Measurements from ENCODE around the gene RAB11FIP4. TPM values are rescaled to one million over a fixed set of nuclear protein-coding genes. Genes with fewer than 3 reads are reported as not detected.

The RAB11FIP4 gene
- total and polyA plus RNA-seq, 9 of the 15 experiments (the other 6 are each of a cell fraction or from before 2014, with no cell fraction given): 0.62 to 16.6 (median 8.9) TPM

DNA sequence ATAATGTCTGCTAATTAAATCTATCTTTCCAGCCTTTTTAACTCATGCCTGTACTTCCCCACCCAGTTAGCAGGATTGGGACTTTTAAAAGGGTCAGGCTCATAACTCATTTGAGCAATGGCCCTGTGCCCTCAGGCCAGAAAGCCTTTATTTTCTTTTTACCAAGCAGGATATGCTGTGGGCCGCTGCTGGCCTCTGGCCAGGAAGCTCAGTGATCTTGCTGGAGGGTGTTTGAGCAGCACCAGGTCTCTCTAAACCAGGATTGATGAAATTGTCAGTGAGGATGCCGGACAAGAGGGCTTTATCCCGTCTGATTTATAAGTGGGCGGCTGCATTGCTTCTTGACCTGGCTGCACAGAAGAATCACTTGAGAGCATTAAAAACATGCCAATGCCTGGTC lies 187.8 kb downstream of the RAB11FIP4 start:
- in situ Hi-C loops (cut with MboI) (no loop called here), intact Hi-C loops (cut with micrococcal nuclease) (no loop called here)
- Histone ChIP-seq H3K27ac (ENCODE audit: extremely low read depth, low read depth, low read length) (no peak overlapping the region), H4K20me1 (replicated peaks; ENCODE audit: control insufficient read depth, insufficient read depth, low read length) (no peaks in the 10 kb centered on the region), H2AFZ (ENCODE audit: low read depth, low read length) (no peak overlapping the region), H3K79me2 (ENCODE audit: control insufficient read depth, insufficient read depth, low read length) (no peaks in the 10 kb centered on the region), H3K4me1 (replicated peaks in 1 of 2; ENCODE audit: control insufficient read depth in 2 of 2, insufficient read depth in 2 of 2, low read length in 2 of 2) (no peaks in the 10 kb centered on the region; a peak in 2 of 5 replicates), H3K27me3 (ENCODE audit: control insufficient read depth in 2 of 2, insufficient read depth in 2 of 2, low read length in 2 of 2) (peaks cover 23 to 67% of the 10 kb centered on the region in 2 experiments), H3K4me3 (no peak overlapping the region), H3K36me3 (ENCODE audit: control insufficient read depth, insufficient read depth, low read length) (no peaks in the 10 kb centered on the region), H3K9me1 (ENCODE audit: control insufficient read depth, insufficient read depth, low read length) (no peaks in the 10 kb centered on the region), H3K9ac (ENCODE audit: insufficient read depth in 1 of 2, low read depth in 2 of 2, low read length in 2 of 2) (no peak overlapping the region), H3K4me2 (ENCODE audit: insufficient read depth, low read length) (no peak overlapping the region), H3K9me3 (replicated peaks; ENCODE audit: control insufficient read depth, insufficient read depth, low read depth, low read length) (no peaks in the 10 kb centered on the region)
- DNase-seq (ENCODE audit: extremely low read depth in 1 of 4, low spot score in 3 of 4) (no peak), ATAC-seq (no peak), FAIRE-seq (no peak)
- ChIA-PET CTCF (ENCODE audit: low intra/inter-chr PET ratio) (no interaction called here), POLR2A (interaction anchor here (1.2 kb wide), 1 partner anchor 20 kb away, joined by 4 read pairs; no protein-coding TSS in a partner anchor)
- TF ChIP-seq CBX5 (IDR thresholded peaks at IDR 0.05; ENCODE audit: borderline replicate concordance, low read depth): no peak
- TF ChIP-seq, protein P1, sequence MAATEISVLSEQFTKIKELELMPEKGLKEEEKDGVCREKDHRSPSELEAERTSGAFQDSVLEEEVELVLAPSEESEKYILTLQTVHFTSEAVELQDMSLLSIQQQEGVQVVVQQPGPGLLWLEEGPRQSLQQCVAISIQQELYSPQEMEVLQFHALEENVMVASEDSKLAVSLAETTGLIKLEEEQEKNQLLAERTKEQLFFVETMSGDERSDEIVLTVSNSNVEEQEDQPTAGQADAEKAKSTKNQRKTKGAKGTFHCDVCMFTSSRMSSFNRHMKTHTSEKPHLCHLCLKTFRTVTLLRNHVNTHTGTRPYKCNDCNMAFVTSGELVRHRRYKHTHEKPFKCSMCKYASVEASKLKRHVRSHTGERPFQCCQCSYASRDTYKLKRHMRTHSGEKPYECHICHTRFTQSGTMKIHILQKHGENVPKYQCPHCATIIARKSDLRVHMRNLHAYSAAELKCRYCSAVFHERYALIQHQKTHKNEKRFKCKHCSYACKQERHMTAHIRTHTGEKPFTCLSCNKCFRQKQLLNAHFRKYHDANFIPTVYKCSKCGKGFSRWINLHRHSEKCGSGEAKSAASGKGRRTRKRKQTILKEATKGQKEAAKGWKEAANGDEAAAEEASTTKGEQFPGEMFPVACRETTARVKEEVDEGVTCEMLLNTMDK (IDR thresholded peaks at IDR 0.05; ENCODE audit: borderline replicate concordance, insufficient read depth, low read depth, low read length, poor library complexity, severe bottlenecking): no peak
- TF ChIP-seq, protein P2, sequence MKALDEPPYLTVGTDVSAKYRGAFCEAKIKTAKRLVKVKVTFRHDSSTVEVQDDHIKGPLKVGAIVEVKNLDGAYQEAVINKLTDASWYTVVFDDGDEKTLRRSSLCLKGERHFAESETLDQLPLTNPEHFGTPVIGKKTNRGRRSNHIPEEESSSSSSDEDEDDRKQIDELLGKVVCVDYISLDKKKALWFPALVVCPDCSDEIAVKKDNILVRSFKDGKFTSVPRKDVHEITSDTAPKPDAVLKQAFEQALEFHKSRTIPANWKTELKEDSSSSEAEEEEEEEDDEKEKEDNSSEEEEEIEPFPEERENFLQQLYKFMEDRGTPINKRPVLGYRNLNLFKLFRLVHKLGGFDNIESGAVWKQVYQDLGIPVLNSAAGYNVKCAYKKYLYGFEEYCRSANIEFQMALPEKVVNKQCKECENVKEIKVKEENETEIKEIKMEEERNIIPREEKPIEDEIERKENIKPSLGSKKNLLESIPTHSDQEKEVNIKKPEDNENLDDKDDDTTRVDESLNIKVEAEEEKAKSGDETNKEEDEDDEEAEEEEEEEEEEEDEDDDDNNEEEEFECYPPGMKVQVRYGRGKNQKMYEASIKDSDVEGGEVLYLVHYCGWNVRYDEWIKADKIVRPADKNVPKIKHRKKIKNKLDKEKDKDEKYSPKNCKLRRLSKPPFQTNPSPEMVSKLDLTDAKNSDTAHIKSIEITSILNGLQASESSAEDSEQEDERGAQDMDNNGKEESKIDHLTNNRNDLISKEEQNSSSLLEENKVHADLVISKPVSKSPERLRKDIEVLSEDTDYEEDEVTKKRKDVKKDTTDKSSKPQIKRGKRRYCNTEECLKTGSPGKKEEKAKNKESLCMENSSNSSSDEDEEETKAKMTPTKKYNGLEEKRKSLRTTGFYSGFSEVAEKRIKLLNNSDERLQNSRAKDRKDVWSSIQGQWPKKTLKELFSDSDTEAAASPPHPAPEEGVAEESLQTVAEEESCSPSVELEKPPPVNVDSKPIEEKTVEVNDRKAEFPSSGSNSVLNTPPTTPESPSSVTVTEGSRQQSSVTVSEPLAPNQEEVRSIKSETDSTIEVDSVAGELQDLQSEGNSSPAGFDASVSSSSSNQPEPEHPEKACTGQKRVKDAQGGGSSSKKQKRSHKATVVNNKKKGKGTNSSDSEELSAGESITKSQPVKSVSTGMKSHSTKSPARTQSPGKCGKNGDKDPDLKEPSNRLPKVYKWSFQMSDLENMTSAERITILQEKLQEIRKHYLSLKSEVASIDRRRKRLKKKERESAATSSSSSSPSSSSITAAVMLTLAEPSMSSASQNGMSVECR (CRISPR knock-in tag; IDR thresholded peaks at IDR 0.05): no peak
- TF ChIP-seq BMI1 (IDR thresholded peaks at IDR 0.05; ENCODE audit: low read length): no peak
- TF ChIP-seq KAT7 (CRISPR knock-in tag; IDR thresholded peaks at IDR 0.05; ENCODE audit: borderline replicate concordance): no peak
- no peak for TF ChIP-seq SIN3B (IDR thresholded peaks at IDR 0.05; ENCODE audit: low read depth)
- no peak for TF ChIP-seq ILK (tag; IDR thresholded peaks at IDR 0.05; ENCODE audit: borderline replicate concordance, low read depth)
- TF ChIP-seq STAT5A (IDR thresholded peaks at IDR 0.05; ENCODE audit: borderline replicate concordance, low read length): no peak
- TF ChIP-seq, protein P3, sequence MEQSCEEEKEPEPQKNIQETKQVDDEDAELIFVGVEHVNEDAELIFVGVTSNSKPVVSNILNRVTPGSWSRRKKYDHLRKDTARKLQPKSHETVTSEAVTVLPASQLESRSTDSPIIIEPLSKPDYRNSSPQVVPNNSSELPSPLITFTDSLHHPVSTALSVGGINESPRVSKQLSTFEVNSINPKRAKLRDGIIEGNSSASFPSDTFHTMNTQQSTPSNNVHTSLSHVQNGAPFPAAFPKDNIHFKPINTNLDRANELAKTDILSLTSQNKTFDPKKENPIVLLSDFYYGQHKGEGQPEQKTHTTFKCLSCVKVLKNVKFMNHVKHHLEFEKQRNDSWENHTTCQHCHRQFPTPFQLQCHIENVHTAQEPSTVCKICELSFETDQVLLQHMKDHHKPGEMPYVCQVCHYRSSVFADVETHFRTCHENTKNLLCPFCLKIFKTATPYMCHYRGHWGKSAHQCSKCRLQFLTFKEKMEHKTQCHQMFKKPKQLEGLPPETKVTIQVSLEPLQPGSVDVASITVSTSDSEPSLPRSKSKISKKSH (CRISPR knock-in tag; IDR thresholded peaks at IDR 0.05): no peak
- TF ChIP-seq HCFC1 (IDR thresholded peaks at IDR 0.05; ENCODE audit: low read depth, low read length): no peak
- BruUV-seq (replicated peaks): no TSS peak
- WGBS (ENCODE audit: insufficient coverage, low coverage, missing lambda C conversion rate): 0% methylated on average over 4 of the region's 4 CpGs

Measured in K562 (cell line).